ENCODE data around the gene SEC22A. TPM values are rescaled to one million over a fixed set of nuclear protein-coding genes. Genes with fewer than 3 reads are reported as not detected.

SEC22A gene
- total and polyA plus RNA-seq, 2 of the 13 experiments (the other 11 are each of a cell fraction or from before 2014, with no cell fraction given) = 14.1 to 17.3 TPM

- Histone ChIP-seq H3K4me1 (ENCODE audit: insufficient read depth, low read length) (no peaks in the 10 kb centered on the region), H3K4me2 (ENCODE audit: low read depth, low read length) (no peak overlapping the region), H3K9ac (ENCODE audit: insufficient read depth, low read depth, low read length) (no peak overlapping the region), H4K20me1 (ENCODE audit: insufficient read depth, low read length) (peaks cover 5% of the 10 kb centered on the region; the same call in 1 of the 2 replicates), H3K27me3 (ENCODE audit: control insufficient read depth in 1 of 2, insufficient read depth in 2 of 2, low read length in 2 of 2) (no peaks in the 10 kb centered on the region; a peak in 1 of 5 replicates), H3K4me3 (replicated peaks in 1 of 3; ENCODE audit: insufficient read depth in 1 of 3, low read depth in 2 of 3, low read length in 3 of 3) (no peak overlapping the region), H3K79me2 (ENCODE audit: insufficient read depth, low read length) (no peaks in the 10 kb centered on the region), H3K36me3 (replicated peaks in 1 of 2; ENCODE audit: control insufficient read depth in 1 of 2, insufficient read depth in 2 of 2, low read length in 2 of 2) (no peaks in the 10 kb centered on the region), H3K27ac (ENCODE audit: extremely low read length, insufficient read depth, low read length) (no peak overlapping the region), H3K9me3 (ENCODE audit: low read length) (no peaks in the 10 kb centered on the region), H2AFZ (ENCODE audit: low read length) (no peak overlapping the region)
- POLR2A ChIA-PET = no interaction called here
- CTCF ChIA-PET (ENCODE audit: low intra/inter-chr PET ratio, low total read pairs) = no interaction called here
- 32% methylated on average over 8 of the region's 9 CpGs for WGBS (ENCODE audit: low lambda C conversion rate)
- no peak for ATAC-seq
- intact Hi-C loops (cut with micrococcal nuclease; ENCODE audit: unreplicated experiment) = no loop called here
- no peak for DNase-seq (ENCODE audit: low spot score)
- FAIRE-seq = no peak
- BruUV-seq (replicated peaks) = no TSS peak
- in situ Hi-C loops (cut with HindIII; ENCODE audit: extremely low pct_ligation_motif_present, low pct_unique_long_range_greater_than_20kb) = no loop called here
- TF ChIP-seq REST (IDR thresholded peaks at IDR 0.05; ENCODE audit: borderline replicate concordance in 1 of 2, low read depth in 1 of 2, low read length in 2 of 2) (no peak), MYC (CRISPR knock-in tag; IDR thresholded peaks at IDR 0.05; ENCODE audit: borderline replicate concordance) (no peak), MED1 (CRISPR knock-in tag; IDR thresholded peaks at IDR 0.05) (no peak), MAX (IDR thresholded peaks at IDR 0.05) (no peak), LCORL (IDR thresholded peaks at IDR 0.05) (no peak), LCORL (CRISPR knock-in tag; IDR thresholded peaks at IDR 0.05) (no peak), MTF1 (CRISPR knock-in tag; IDR thresholded peaks at IDR 0.05) (no peak), ZFP91 (CRISPR knock-in tag; IDR thresholded peaks at IDR 0.05; ENCODE audit: borderline replicate concordance) (no peak), CHCHD3 (CRISPR knock-in tag; IDR thresholded peaks at IDR 0.05) (no peak), ATRX (CRISPR knock-in tag; IDR thresholded peaks at IDR 0.05; ENCODE audit: borderline replicate concordance) (no peak), XBP1 (CRISPR knock-in tag; IDR thresholded peaks at IDR 0.05) (no peak), PAXIP1 (CRISPR knock-in tag; conservative IDR thresholded peaks at IDR 0.05) (no peak)
Observed at GRCh38 chr3:123285066-123285465, 83.3 kb downstream of the SEC22A start.
